Esophagus squamous epithelium (tissue), 4 donors: Measurements from ENCODE around the gene ERVMER34-1.

ENCODE experiments used
- POLR2A ChIP-seq, 4 donors: fragments of 450-650 bp; IDR thresholded peaks; one replicate each; pipeline ENCODE4 v1.6.1; 2017; ENCODE audit warnings: antibody characterized with exemption in 4 of 4, mild to moderate bottlenecking in 4 of 4, moderate library complexity in 3 of 4
- TF ChIP-seq, protein P1 (sequence below), 6 experiments: fragments of 450-650 bp in 4 of 6; fragments of 200-600 bp in 2 of 6; sonication (generic) in 2 of 6; IDR thresholded peaks; one replicate each; pipeline ENCODE4 v1.5.1; 2016 to 2019; ENCODE audit warnings: antibody characterized with exemption in 6 of 6, mild to moderate bottlenecking in 4 of 6, moderate library complexity in 4 of 6

DNA sequence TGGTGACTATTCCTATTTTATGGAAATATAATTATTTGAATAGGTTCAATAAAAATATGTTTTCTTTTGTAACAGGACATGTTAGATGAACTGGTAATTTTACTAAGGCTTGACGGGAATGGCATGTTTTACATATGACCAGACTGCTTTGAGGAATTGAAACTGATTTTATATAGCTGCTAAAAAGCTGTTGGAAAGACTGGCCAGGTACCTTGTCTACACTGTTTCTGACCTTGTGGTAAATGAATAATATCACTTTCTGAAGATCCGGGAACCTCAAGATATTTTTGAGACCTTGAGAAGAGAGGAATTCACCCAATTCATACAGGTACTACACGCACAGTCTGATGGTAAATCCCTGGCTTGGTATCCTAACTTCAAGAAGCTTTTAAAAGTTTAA, 50.0 kb downstream of the ERVMER34-1 start:
- TF ChIP-seq, protein P1, sequence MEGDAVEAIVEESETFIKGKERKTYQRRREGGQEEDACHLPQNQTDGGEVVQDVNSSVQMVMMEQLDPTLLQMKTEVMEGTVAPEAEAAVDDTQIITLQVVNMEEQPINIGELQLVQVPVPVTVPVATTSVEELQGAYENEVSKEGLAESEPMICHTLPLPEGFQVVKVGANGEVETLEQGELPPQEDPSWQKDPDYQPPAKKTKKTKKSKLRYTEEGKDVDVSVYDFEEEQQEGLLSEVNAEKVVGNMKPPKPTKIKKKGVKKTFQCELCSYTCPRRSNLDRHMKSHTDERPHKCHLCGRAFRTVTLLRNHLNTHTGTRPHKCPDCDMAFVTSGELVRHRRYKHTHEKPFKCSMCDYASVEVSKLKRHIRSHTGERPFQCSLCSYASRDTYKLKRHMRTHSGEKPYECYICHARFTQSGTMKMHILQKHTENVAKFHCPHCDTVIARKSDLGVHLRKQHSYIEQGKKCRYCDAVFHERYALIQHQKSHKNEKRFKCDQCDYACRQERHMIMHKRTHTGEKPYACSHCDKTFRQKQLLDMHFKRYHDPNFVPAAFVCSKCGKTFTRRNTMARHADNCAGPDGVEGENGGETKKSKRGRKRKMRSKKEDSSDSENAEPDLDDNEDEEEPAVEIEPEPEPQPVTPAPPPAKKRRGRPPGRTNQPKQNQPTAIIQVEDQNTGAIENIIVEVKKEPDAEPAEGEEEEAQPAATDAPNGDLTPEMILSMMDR (IDR thresholded peaks at IDR 0.05): no peak
- no peak for TF ChIP-seq POLR2A (IDR thresholded peaks at IDR 0.05)
